ENCODE results near the gene POLE4. TPM values are rescaled to one million over a fixed set of nuclear protein-coding genes. Genes with fewer than 3 reads are reported as not detected.

POLE4 gene
- total RNA-seq, 4 donors from 2014 or later, result 27.5 to 339 (median 46.0) TPM

DNA sequence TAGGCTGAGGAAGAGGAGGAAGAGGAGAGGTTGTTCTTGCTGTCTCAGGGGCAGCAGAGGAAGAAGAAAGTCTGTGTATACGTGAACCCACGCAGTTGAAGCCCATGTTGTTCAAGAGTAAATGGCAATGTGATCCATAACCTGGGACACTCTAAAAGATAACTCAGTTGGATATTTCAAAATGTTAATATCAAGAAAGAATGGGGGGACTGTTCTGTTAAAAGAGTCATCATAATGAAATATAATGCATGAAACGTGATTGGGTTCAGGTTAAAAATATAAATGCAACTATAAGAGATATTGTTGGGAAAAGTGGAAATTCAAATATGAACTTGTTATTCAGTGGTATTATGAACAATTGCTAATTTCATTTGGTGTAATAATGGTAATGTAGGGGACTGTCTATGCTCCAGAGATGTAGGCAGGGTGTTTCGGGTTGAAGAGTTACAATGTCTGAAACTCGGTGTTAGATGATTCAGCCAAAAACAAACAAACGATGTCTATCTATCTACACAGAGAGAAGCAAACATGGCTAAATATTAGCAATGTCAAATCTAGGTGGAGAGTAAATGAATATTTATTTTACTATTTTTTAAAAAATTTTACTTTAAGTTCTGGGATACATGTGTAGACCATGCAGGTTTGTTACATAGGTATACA, 21.1 kb upstream of the POLE4 start:
- Histone ChIP-seq H3K36me3 (no peaks in the 10 kb centered on the region), H3K4me1 (peaks cover 0 to 8% (median 0%) of the 10 kb centered on the region in 4 donors), H3K9me3 (no peaks in the 10 kb centered on the region), H3K27me3 (no peaks in the 10 kb centered on the region), H3K4me3 (no peak overlapping the region), H3K27ac (no peak overlapping the region)
- 86 to 91% methylated on average over 6 of the region's 6 CpGs for WGBS, 2 donors (ENCODE audit: low coverage in 1 of 2)
- DNase-seq, result no peak
- in situ Hi-C loops (cut with MboI; ENCODE audit: low pct_ligation_motif_present in 1 of 4, low pct_unique_long_range_greater_than_20kb in 1 of 4, low sequenced_read_pairs in 3 of 4) (no loop called here), intact Hi-C loops (cut with DNase I; ENCODE audit: low total_unique reads) (no loop called here)
- TF ChIP-seq EP300 (IDR thresholded peaks at IDR 0.05; ENCODE audit: low read depth) (no peak), POLR2AphosphoS5 (IDR thresholded peaks at IDR 0.05) (no peak), POLR2A (IDR thresholded peaks at IDR 0.05) (no peak)
- TF ChIP-seq, protein P1, sequence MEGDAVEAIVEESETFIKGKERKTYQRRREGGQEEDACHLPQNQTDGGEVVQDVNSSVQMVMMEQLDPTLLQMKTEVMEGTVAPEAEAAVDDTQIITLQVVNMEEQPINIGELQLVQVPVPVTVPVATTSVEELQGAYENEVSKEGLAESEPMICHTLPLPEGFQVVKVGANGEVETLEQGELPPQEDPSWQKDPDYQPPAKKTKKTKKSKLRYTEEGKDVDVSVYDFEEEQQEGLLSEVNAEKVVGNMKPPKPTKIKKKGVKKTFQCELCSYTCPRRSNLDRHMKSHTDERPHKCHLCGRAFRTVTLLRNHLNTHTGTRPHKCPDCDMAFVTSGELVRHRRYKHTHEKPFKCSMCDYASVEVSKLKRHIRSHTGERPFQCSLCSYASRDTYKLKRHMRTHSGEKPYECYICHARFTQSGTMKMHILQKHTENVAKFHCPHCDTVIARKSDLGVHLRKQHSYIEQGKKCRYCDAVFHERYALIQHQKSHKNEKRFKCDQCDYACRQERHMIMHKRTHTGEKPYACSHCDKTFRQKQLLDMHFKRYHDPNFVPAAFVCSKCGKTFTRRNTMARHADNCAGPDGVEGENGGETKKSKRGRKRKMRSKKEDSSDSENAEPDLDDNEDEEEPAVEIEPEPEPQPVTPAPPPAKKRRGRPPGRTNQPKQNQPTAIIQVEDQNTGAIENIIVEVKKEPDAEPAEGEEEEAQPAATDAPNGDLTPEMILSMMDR (IDR thresholded peaks at IDR 0.05), result no peak

- no peaks in the 10 kb centered on the region for H3K36me3 ChIP-seq
- peaks cover 0 to 8% (median 0%) of the 10 kb centered on the region in 4 donors for H3K4me1 ChIP-seq
- H3K27me3 ChIP-seq, result no peaks in the 10 kb centered on the region
- TF ChIP-seq POLR2AphosphoS5 (IDR thresholded peaks at IDR 0.05) (no peak), POLR2A (IDR thresholded peaks at IDR 0.05) (no peak), EP300 (IDR thresholded peaks at IDR 0.05; ENCODE audit: low read depth) (no peak)
- TF ChIP-seq, protein P1 (IDR thresholded peaks at IDR 0.05), result no peak
- intact Hi-C loops (cut with DNase I; ENCODE audit: low total_unique reads) (no loop called here), in situ Hi-C loops (cut with MboI; ENCODE audit: low pct_ligation_motif_present in 1 of 4, low pct_unique_long_range_greater_than_20kb in 1 of 4, low sequenced_read_pairs in 3 of 4) (no loop called here)
- WGBS, 2 donors (ENCODE audit: low coverage in 1 of 2), result 87 to 93% methylated on average over 4 of the region's 4 CpGs
- H3K4me3 ChIP-seq, result no peak overlapping the region
- no peak overlapping the region for H3K27ac ChIP-seq
- no peak for DNase-seq
- no peaks in the 10 kb centered on the region for H3K9me3 ChIP-seq
Measured at GRCh38 chr2:74938264-74938663, 20.2 kb upstream of the POLE4 start.

- in situ Hi-C loops (cut with MboI; ENCODE audit: low pct_ligation_motif_present in 1 of 4, low pct_unique_long_range_greater_than_20kb in 1 of 4, low sequenced_read_pairs in 3 of 4) (no loop called here), intact Hi-C loops (cut with DNase I; ENCODE audit: low total_unique reads) (no loop called here)
- Histone ChIP-seq H3K9me3 (no peaks in the 10 kb centered on the region), H3K27me3 (no peaks in the 10 kb centered on the region), H3K4me3 (no peak overlapping the region), H3K36me3 (no peaks in the 10 kb centered on the region), H3K4me1 (peaks cover 0 to 8% (median 0%) of the 10 kb centered on the region in 4 donors), H3K27ac (no peak overlapping the region)
- no peak for DNase-seq
- WGBS, 2 donors (ENCODE audit: low coverage in 1 of 2), result 57 to 82% methylated on average over 6 to 7 of the region's 7 CpGs
- TF ChIP-seq EP300 (IDR thresholded peaks at IDR 0.05; ENCODE audit: low read depth), result no peak
- no peak for TF ChIP-seq POLR2AphosphoS5 (IDR thresholded peaks at IDR 0.05)
- TF ChIP-seq POLR2A (IDR thresholded peaks at IDR 0.05), result no peak
- TF ChIP-seq, protein P1 (IDR thresholded peaks at IDR 0.05), result no peak
Measured at GRCh38 chr2:74939919-74940812, 18.3 kb upstream of the POLE4 start.

DNA sequence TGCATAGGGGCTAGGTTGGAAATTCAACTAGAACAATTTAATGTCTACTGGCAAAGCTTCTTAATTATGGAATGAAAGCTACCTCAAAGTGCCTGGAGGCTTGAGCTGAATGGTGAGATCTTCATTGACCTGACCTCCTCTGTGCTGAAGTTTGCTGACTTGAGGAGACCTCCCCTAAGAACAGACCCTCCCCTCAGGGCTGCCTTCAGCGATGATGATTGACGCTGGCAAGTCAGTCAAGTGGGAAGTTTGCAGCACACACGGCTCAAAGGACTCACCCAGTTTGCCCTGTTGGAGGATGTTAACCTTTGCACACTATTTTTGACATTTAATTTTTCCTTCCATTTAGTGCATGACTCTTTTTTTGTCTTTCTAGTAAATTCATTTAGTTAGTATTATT, 17.2 kb upstream of the POLE4 start:
- no peak overlapping the region for H3K4me3 ChIP-seq
- 96 to 100% methylated on average over 3 of the region's 3 CpGs for WGBS, 2 donors (ENCODE audit: low coverage in 1 of 2)
- H3K27me3 ChIP-seq, result no peaks in the 10 kb centered on the region
- no peak overlapping the region for H3K27ac ChIP-seq
- H3K36me3 ChIP-seq, result no peaks in the 10 kb centered on the region
- DNase-seq, result no peak
- H3K4me1 ChIP-seq, result peaks cover 0 to 8% (median 0%) of the 10 kb centered on the region in 4 donors
- intact Hi-C loops (cut with DNase I; ENCODE audit: low total_unique reads) (no loop called here), in situ Hi-C loops (cut with MboI; ENCODE audit: low pct_ligation_motif_present in 1 of 4, low pct_unique_long_range_greater_than_20kb in 1 of 4, low sequenced_read_pairs in 3 of 4) (no loop called here)
- H3K9me3 ChIP-seq, result no peaks in the 10 kb centered on the region
- TF ChIP-seq POLR2A (IDR thresholded peaks at IDR 0.05), result no peak
- no peak for TF ChIP-seq EP300 (IDR thresholded peaks at IDR 0.05; ENCODE audit: low read depth)
- TF ChIP-seq POLR2AphosphoS5 (IDR thresholded peaks at IDR 0.05), result no peak
- TF ChIP-seq, protein P1 (IDR thresholded peaks at IDR 0.05), result no peak

Data from transverse colon (tissue), 4 donors.